ENCODE measurements around the gene ZNF341.

The ZNF341 gene

GRCh38 chr20:33827109-33827508 lies 95.3 kb downstream of the ZNF341 start:
- FAIRE-seq: no peak

GRCh38 chr20:33827634-33828325 lies 96.0 kb downstream of the ZNF341 start:
- FAIRE-seq: no peak

- FAIRE-seq: no peak
Observed at GRCh38 chr20:33828326-33828844, 96.6 kb downstream of the ZNF341 start.

- no peak for FAIRE-seq
Observed at GRCh38 chr20:33828967-33829560, 97.3 kb downstream of the ZNF341 start.

GRCh38 chr20:33829636-33830035 lies 97.8 kb downstream of the ZNF341 start:
- no peak for FAIRE-seq

GRCh38 chr20:33830371-33830770 lies 98.6 kb downstream of the ZNF341 start:
- no peak for FAIRE-seq

- peak; percentile 79 for FAIRE-seq
Observed at GRCh38 chr20:33832103-33832804, 100.5 kb downstream of the ZNF341 start.

GRCh38 chr20:33833333-33833732 lies 101.5 kb downstream of the ZNF341 start:
- FAIRE-seq: no peak

- no peak for FAIRE-seq
Observed at GRCh38 chr20:33835615-33836172, 103.9 kb downstream of the ZNF341 start.

GRCh38 chr20:33836277-33836676 lies 104.5 kb downstream of the ZNF341 start:
- no peak for FAIRE-seq

GRCh38 chr20:33837096-33837830 lies 105.5 kb downstream of the ZNF341 start:
- no peak for FAIRE-seq

- FAIRE-seq: no peak
Observed at GRCh38 chr20:33838035-33838864, 106.5 kb downstream of the ZNF341 start.

GRCh38 chr20:33839591-33839990 lies 107.8 kb downstream of the ZNF341 start:
- no peak for FAIRE-seq

GRCh38 chr20:33840160-33840559 lies 108.4 kb downstream of the ZNF341 start:
- no peak for FAIRE-seq

- FAIRE-seq: no peak
Observed at GRCh38 chr20:33840759-33841435, 109.1 kb downstream of the ZNF341 start.

- no peak for FAIRE-seq
Observed at GRCh38 chr20:33841436-33841799, 109.6 kb downstream of the ZNF341 start.
